EH (cell line): ENCODE results near the gene PAPSS2.
"Not testable (repeated sequence)": the region's sequence is repeated elsewhere in the genome, so short reads cannot be mapped to it uniquely, and the experiment has no call there.

Experiments
- DNase-seq: peaks from one replicate; pipeline ENCODE4 v3.0.0-alpha.2; 2015; ENCODE audit warnings: low read depth

The PAPSS2 gene

GRCh38 chr10:87642988-87643387, 16.7 kb upstream of the PAPSS2 start:
- peak; percentile 22 for DNase-seq

DNA sequence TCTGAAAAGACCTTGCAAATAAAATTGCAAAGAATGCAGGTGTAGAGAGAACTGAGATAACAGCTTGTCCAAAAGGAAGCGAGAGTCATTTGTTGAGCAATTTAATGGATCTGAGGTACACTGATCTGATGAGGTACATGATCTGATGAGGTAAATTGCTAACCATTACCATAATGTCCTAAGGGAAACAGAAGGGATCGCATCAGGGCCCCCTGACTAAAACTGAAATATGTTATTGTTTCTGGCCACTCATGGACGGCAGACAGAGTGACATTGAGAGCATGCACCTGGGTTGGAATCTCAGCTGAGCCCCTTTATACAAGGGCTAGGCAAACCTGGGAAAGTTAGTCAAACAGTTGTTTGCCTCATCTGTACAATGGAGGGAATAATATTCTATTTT, 15.8 kb upstream of the PAPSS2 start:
- no peak for DNase-seq

DNA sequence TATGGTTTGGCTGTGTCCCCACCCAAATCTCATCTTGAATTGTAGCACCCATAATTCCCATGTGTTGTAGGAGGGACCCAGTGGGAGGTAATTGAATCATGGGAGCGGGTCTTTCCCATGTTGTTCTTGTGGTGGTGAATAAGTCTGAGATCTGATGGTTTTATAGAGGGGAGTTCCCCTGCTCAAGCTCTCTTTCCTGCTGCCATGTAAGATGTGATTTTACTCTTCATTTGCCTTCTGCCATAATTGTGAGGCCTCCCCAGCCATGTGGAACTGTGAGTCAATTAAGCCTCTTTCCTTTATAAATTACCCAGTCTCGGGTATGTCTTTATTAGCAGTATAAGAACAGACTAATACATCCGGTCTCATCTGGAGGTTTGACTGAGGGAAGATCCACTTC, 15.2 kb upstream of the PAPSS2 start:
- DNase-seq = not testable (repeated sequence)

GRCh38 chr10:87646192-87646909, 13.3 kb upstream of the PAPSS2 start:
- no peak for DNase-seq

DNA sequence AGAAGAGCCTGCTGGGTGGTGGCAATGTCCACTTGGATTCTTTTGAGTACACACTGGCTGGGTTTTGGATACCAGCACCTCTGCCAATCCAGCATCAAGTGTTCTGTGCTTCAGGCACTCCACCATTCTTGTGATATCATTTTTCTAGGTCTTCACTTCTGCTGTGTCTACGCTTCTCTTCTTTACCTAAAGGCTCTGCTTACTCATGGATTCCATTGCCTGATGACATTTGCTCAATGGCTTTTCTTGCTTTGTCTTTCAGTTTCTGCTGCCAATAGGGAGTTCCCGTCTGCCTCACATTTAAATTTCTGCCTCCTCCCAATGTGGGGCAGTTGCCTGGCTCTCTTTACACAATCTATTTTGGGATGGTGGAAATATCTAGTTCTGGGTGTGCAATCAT, 12.7 kb upstream of the PAPSS2 start:
- DNase-seq = no peak

DNA sequence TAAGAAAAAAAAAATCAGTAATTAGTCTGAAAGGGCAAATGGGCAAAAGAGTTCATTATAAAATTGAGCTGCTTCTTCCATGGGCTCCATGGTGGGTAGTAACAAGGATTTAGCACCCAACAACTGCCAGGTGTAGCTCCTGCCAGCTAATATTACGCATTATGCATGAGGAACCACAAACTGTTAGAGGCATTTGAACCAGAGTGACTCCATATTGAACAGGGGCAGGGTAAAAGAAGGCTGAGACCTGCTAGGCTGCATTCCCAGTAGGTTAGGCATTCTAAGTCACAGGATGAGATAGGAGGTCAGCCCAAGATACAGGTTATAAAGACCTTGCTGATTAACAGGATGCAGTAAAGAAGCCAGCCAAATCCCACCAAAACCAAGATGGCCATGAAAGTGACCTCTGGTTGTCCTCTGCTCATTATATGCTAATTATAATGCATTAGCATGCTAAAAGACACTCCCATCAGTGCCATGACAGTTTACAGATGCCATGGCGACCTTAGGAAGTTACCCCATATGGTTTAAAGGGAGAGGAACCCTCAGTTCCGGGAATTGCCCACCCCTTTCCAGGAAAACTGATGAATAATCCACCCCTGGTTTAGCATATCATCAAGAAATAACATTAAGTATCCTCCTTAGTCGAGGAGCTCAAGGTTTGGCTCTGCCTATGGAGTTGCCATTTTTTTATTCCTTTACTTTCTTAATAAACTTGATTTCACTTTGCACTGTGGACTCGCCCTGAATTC, 8.7 kb upstream of the PAPSS2 start:
- DNase-seq = no peak

GRCh38 chr10:87651801-87652200, 7.9 kb upstream of the PAPSS2 start:
- DNase-seq = no peak

- DNase-seq = no peak
Measured at GRCh38 chr10:87652261-87652660, 7.4 kb upstream of the PAPSS2 start.

- no peak for DNase-seq
Measured at GRCh38 chr10:87654212-87654611, 5.5 kb upstream of the PAPSS2 start.

DNA sequence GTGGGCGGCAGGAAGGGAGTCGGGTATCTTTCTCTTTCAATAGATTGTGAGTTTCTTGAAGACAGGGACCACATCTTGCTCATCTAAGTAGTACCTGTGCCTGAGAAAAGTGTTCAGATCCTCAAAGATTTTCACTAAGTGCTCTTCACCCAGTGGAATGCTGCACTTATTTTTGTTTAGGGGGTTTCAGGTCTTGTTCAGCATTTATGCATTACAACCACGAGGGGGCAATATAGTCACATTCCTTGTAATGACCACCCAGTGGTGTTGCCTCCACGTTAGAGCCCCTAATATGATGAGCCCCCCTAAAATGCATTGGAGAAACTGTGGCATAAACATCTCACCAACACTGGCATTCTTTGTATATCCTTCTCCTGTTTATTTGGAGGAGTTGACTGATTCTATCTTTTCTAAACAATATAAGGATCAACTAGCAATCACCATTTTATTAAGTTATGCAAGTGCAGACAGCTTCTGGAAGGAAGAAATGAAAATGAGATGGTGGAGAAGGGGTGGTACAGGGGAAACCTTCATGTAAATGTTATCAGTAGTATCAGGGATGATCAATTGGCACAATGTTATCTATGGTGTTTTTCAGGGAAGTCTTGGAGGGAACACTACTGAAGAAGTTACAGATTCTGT, 3.1 kb upstream of the PAPSS2 start:
- peak; percentile 67 for DNase-seq

GRCh38 chr10:87657371-87657770, 2.3 kb upstream of the PAPSS2 start:
- peak; percentile 89 for DNase-seq

GRCh38 chr10:87658321-87658795, 1.3 kb upstream of the PAPSS2 start:
- no peak for DNase-seq

- no peak for DNase-seq
Measured at GRCh38 chr10:87658858-87659555, 671 bp upstream of the PAPSS2 start.

GRCh38 chr10:87660484-87661133, 931 bp downstream of the PAPSS2 start:
- DNase-seq = peak; percentile 85

GRCh38 chr10:87661861-87662785, 2.4 kb downstream of the PAPSS2 start:
- DNase-seq = peak; percentile 50

DNA sequence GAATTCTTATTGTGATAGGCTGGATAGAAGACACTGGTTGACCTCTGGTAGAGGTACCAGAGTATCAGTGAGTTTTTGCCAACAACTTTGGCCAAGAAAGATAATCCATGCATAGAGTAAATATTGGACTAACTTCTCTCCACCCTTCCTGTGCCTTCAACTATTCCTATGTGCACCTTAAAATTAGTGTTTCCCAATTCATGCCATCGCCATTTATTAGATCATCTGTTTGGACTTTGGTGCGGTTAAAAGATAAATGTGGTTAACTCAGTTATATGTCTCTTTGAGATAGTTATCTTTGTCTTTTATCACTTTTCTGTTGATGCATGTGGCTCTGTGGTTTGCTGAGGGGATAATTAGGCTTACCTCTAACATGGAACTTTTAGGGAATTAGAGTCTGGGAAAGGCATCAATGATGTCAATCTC, 4.6 kb downstream of the PAPSS2 start:
- DNase-seq = no peak

DNA sequence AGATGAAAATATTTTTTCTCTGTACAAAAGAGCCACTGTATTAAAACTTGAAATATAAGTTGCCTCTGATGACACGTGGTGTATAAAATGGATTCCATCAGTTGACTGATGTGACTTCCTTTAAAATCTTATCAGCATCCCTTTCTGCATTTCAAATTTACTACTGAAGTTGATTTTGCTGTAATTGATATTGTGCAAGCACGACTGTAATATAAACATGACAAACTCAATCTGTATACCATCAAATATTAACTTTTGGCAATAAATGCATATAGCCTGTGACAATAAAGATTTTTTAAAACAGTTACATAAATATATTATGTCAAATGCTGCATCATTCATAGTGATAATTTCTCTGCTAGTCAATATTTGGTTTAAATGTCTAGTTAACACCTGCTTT, 7.8 kb downstream of the PAPSS2 start:
- DNase-seq = no peak

DNA sequence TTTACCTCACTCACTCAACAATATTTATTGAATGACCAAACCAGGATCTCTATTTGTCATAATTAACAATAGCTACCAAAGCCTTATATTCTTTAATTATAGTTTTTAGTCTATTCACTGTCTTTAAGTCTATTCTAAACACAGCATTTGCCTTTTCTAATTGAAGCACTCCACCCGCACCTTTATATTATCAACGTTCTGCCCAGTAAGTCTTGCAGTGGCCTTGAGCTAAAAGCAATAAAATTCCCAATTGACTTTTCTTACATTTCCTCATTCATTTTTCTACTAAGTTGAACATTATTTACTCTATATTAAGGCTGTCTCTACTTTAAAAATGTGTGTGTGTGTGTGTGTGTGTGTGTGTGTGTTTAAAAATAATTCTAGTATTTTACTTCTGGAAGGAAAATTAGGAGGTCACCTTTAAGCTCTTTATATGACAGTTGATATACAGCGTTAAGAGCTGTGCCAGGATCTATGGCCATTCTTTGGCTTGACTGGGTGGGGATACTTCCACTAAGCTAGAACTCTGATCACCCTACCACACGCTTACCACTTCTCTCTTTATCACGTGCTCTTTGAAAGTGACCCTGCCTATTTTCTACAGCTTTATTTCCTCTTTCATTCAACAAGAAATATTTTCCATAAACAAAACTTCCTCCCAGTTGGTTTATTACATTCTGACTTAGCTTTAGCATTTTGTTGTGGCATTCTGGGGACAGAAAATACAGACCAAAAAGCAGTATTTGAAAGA, 8.8 kb downstream of the PAPSS2 start:
- DNase-seq = no peak

- DNase-seq = no peak
Measured at GRCh38 chr10:87669752-87670151, 10.1 kb downstream of the PAPSS2 start.

DNA sequence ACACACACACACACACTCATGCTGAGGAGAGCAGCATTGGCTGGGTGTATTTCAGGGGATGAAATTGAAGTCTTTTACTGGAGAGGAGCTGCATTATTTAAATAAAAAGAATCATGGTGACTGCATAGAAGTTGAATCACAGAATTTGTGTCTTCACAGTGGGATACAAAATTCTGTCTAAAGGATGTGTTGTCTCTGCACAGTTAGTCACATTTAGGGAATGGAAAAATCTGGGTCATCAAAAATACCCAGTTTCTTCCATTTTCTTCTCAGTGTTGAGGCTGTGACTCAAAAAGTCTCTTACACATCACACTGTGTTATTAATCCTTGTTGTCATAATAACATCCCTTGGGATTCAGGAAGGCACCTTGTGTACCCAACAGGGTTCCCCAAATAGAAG, 10.9 kb downstream of the PAPSS2 start:
- DNase-seq = peak; percentile 64
